Uterus (tissue), 4 donors: ENCODE measurements around the gene PKP4. TPM values are rescaled to one million over a fixed set of nuclear protein-coding genes. Genes with fewer than 3 reads are reported as not detected.

ENCODE experiments used
- DNase-seq, 2 donors: peaks; one replicate each; pipeline ENCODE4 v3.0.0-alpha.2; 2019 to 2020
- H3K27ac ChIP-seq, 2 donors: fragments of 200-600 bp; sonication (generic); 1 replicate in 1 of 2; 2 replicates in 1 of 2; pipeline ENCODE4 v1.5.1; 2016 to 2018
- H3K27me3 ChIP-seq, 2 donors: fragments of 200-600 bp; sonication (generic); one replicate each; pipeline ENCODE4 v1.5.1; 2018 to 2019; ENCODE audit warnings: control low read depth in 1 of 2
- H3K36me3 ChIP-seq, 2 donors: fragments of 200-600 bp; sonication (generic); one replicate each; pipeline ENCODE4 v1.5.1; 2019; ENCODE audit warnings: control low read depth in 1 of 2
- H3K4me1 ChIP-seq, 2 donors: fragments of 200-600 bp; sonication (generic); one replicate each; pipeline ENCODE4 v1.5.1; 2018 to 2019; ENCODE audit warnings: control low read depth in 1 of 2
- H3K4me3 ChIP-seq, 2 donors: fragments of 200-600 bp; sonication (generic); 1 replicate in 1 of 2; 2 replicates in 1 of 2; pipeline ENCODE4 v1.5.1; 2018 to 2019; ENCODE audit warnings: mild to moderate bottlenecking in 1 of 2
- H3K9me3 ChIP-seq, 2 donors: fragments of 200-600 bp; sonication (generic); one replicate each; pipeline ENCODE4 v1.5.1; 2019; ENCODE audit warnings: control low read depth in 1 of 2
- CTCF ChIP-seq, 4 experiments: fragments of 200-600 bp in 2 of 4; fragments of 450-650 bp in 2 of 4; sonication (generic) in 2 of 4; IDR thresholded peaks; one replicate each; pipeline ENCODE4 v1.5.1; 2016 to 2019; ENCODE audit warnings: antibody characterized with exemption in 4 of 4, mild to moderate bottlenecking in 2 of 4, moderate library complexity in 1 of 4
- POLR2A ChIP-seq, 2 donors: fragments of 450-650 bp; IDR thresholded peaks; one replicate each; pipeline ENCODE4 v1.6.1; 2016; ENCODE audit warnings: antibody characterized with exemption in 2 of 2, mild to moderate bottlenecking in 1 of 2, moderate library complexity in 1 of 2
- intact Hi-C: fragments of 100-400 bp; cut with DNase I; formaldehyde crosslinking; loops from one replicate; pipeline ENCODE4 v1.15.1; 2023; ENCODE audit warnings: low total_unique reads
- total RNA-seq, 4 donors: library from RNA; depleted of rRNA in 3 of 4; stranded (reverse); fragments of >200 nt in 3 of 4; gene quantifications; one replicate each; pipeline versions ENCODE4 v1.1.0 to v1.2.4, GENCODE V29; 2014 to 2023
- donor health status: DM: yes; HTN: yes; CAD: no.

Gene PKP4
- total RNA-seq, 4 donors from 2014 or later: 35.6 to 122 (median 60.6) TPM

- H3K27me3 ChIP-seq: no peaks in the 10 kb centered on the region
- DNase-seq: no peak
- no peak for TF ChIP-seq CTCF (IDR thresholded peaks at IDR 0.05)
- no peak for TF ChIP-seq POLR2A (IDR thresholded peaks at IDR 0.05)
- no peak overlapping the region for H3K4me3 ChIP-seq
- H3K27ac ChIP-seq: no peak overlapping the region
- H3K9me3 ChIP-seq: no peaks in the 10 kb centered on the region
- no peaks in the 10 kb centered on the region for H3K36me3 ChIP-seq
- H3K4me1 ChIP-seq: no peaks in the 10 kb centered on the region
- intact Hi-C loops: no loop called here
Measured at GRCh38 chr2:158554996-158555395, 98.2 kb downstream of the PKP4 start.

DNA sequence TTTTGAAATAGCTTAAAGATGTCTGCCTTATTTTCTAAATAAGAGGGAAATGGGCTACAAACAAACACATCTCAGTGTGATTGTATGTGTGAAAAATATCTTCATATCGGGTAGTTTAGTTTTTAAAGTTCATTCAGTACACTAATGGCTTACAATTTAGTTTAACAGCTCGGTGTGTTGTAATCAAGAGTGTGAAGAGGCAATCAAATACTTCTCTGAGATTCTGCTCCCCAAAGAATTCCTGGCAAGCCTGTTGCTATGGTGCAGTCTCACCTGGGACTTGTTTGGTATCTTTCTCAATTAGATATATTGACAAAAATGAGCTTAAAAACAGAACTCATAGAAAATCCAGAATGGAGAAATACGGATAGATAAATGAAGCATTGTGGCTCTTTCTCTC lies 99.4 kb downstream of the PKP4 start:
- no peak overlapping the region for H3K4me3 ChIP-seq
- H3K36me3 ChIP-seq: no peaks in the 10 kb centered on the region
- H3K9me3 ChIP-seq: no peaks in the 10 kb centered on the region
- no peaks in the 10 kb centered on the region for H3K4me1 ChIP-seq
- no peak for DNase-seq
- TF ChIP-seq CTCF (IDR thresholded peaks at IDR 0.05): no peak
- no peak for TF ChIP-seq POLR2A (IDR thresholded peaks at IDR 0.05)
- no peak overlapping the region for H3K27ac ChIP-seq
- H3K27me3 ChIP-seq: no peaks in the 10 kb centered on the region
- intact Hi-C loops: no loop called here

DNA sequence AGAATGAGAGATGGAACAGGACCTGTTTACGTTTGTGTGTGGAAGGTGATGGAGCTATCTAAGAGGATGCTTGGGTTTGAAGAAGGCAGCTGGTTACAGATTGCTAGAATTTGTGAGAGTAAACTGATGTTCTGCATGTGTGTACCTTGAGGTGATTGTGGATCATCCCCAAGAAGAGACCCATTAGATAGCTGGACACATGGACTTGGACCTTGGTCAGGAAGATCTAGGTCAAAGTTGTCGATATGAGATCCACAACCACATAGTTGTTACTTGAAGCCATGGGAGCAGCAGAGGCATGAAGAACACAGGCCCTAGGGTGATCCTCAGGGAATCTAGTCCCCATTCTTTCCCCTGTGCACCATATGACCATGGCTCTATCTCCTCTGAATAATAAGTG lies 101.0 kb downstream of the PKP4 start:
- H3K4me1 ChIP-seq: no peaks in the 10 kb centered on the region
- intact Hi-C loops: no loop called here
- DNase-seq: no peak
- no peak overlapping the region for H3K4me3 ChIP-seq
- H3K36me3 ChIP-seq: no peaks in the 10 kb centered on the region
- H3K27me3 ChIP-seq: no peaks in the 10 kb centered on the region
- TF ChIP-seq POLR2A (IDR thresholded peaks at IDR 0.05) (no peak), CTCF (IDR thresholded peaks at IDR 0.05) (no peak)
- no peaks in the 10 kb centered on the region for H3K9me3 ChIP-seq
- no peak overlapping the region for H3K27ac ChIP-seq

GRCh38 chr2:158559252-158559651 lies 102.5 kb downstream of the PKP4 start:
- Histone ChIP-seq H3K27ac (no peak overlapping the region), H3K4me1 (no peaks in the 10 kb centered on the region), H3K9me3 (no peaks in the 10 kb centered on the region), H3K36me3 (no peaks in the 10 kb centered on the region), H3K4me3 (no peak overlapping the region), H3K27me3 (no peaks in the 10 kb centered on the region)
- no peak for TF ChIP-seq POLR2A (IDR thresholded peaks at IDR 0.05)
- TF ChIP-seq CTCF (IDR thresholded peaks at IDR 0.05): no peak
- no peak for DNase-seq
- intact Hi-C loops: no loop called here

GRCh38 chr2:158560259-158560658 lies 103.5 kb downstream of the PKP4 start:
- Histone ChIP-seq H3K27me3 (no peaks in the 10 kb centered on the region), H3K36me3 (no peaks in the 10 kb centered on the region), H3K27ac (no peak overlapping the region), H3K4me1 (no peaks in the 10 kb centered on the region), H3K4me3 (no peak overlapping the region), H3K9me3 (no peaks in the 10 kb centered on the region)
- TF ChIP-seq POLR2A (IDR thresholded peaks at IDR 0.05) (no peak), CTCF (IDR thresholded peaks at IDR 0.05) (no peak)
- DNase-seq: no peak
- intact Hi-C loops: no loop called here
